GM18951 (cell line): ENCODE data around the gene ANKRD13B.

Experiments
- POLR2A ChIP-seq: IDR thresholded peaks from 4 replicates; pipeline ENCODE4 v1.6.1; 2011; ENCODE audit warnings: mild to moderate bottlenecking; ENCODE audit not compliant: insufficient read length, insufficient read depth; ENCODE audit errors: extremely low read depth
- in situ Hi-C: fragments of 300-500 bp; cut with MboI; formaldehyde crosslinking; loops from one replicate; pipeline ENCODE4 v1.12.0; 2022; ENCODE audit warnings: low sequenced_read_pairs, mixed read lengths, inconsistent platforms; ENCODE audit not compliant: unreplicated experiment

The ANKRD13B gene

GRCh38 chr17:29617125-29617480, 24.2 kb downstream of the ANKRD13B start:
- in situ Hi-C loops, result no loop called here
- TF ChIP-seq POLR2A, result peak; percentile 44

- TF ChIP-seq POLR2A, result peak; percentile 29
- in situ Hi-C loops, result no loop called here
Measured at GRCh38 chr17:29617481-29618271, 24.7 kb downstream of the ANKRD13B start.

DNA sequence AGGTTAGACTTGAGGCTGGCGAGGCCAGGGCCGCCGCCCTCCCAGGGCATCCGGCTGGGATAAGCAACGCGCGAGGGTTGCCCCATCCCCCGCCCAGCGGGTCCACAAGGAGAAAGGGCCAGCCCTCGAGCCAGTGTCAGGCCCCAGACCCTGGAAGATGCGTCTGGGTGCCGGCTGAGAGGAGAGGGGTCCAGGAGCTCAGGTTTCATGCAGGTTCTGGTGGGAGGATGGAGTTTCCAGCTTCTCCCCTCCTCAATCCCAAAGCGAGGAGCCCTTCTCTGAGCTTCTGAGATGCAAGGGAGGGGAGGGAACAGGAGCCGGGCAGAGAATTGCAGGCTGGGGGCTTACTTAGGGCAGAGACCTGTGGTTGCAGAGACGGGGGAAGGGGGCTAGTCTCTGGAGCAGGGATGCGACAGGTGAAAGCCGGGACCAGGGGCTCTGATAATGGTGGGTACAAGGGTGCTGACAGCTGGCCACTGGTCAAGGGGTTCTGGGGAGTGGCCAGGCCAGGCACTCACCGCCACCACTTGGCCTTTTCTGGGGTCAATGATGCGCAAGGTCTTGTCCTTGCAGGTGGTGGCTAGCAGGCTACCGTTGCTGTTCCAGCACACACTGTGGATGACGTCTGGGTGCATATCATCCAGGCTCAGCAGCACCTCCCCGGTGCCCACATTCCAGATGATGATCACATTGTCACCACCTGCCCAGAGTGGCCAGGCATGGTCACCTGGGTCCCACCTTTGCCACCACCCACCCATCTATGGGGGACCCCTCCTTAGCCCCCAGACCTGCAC, 25.5 kb downstream of the ANKRD13B start:
- TF ChIP-seq POLR2A, result no peak
- in situ Hi-C loops, result no loop called here

- no peak for TF ChIP-seq POLR2A
- in situ Hi-C loops, result no loop called here
Measured at GRCh38 chr17:29619251-29619650, 26.3 kb downstream of the ANKRD13B start.

GRCh38 chr17:29620271-29620670, 27.3 kb downstream of the ANKRD13B start:
- in situ Hi-C loops, result no loop called here
- no peak for TF ChIP-seq POLR2A

DNA sequence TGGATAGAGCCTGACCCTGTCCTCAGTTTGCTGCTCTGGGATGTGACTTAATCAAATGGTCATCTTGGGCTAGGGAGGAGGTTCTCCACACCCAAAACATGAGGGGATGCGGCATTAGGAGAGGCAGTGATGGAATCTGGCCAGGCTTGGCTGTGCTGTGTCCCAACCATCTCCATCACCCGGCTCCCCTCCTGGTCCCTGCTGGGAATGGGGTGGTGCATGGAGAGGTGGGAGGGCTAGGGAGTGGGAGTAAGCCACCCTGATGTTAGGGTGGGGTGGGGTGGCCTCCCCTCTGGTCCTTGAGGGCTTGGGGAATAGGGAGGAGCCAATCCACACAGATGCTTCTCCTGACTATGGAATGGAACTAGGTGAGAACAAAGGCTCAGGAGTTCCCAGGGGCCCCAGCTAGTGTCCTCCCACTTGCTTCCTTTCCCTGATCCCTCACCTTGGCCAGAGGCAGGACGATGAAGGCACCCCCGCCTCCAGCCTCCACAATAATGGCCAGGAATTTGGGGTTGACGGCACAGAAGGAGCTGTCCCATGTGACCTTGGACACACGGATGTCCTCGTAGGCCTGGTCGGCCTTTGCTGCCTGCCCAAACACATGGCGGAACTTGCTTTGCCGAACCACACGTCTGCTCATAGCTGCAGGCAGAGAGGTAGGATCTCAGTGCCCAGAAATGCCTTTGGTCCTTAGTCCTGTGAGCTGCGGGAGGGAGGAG, 28.0 kb downstream of the ANKRD13B start:
- in situ Hi-C loops, result no loop called here

GRCh38 chr17:29621751-29622194, 28.8 kb downstream of the ANKRD13B start:
- in situ Hi-C loops, result no loop called here
- TF ChIP-seq POLR2A, result no peak

More for the DNA sequence above, 28.0 kb downstream of the ANKRD13B start:
- no peak for TF ChIP-seq POLR2A

- TF ChIP-seq POLR2A, result peak; percentile 53
- in situ Hi-C loops, result no loop called here
Measured at GRCh38 chr17:29622337-29623282, 29.7 kb downstream of the ANKRD13B start, which contains the start of gene CORO6. Gene CORO6, minus strand, starts transcription at chr17:29622912. Its CDS starts 1,491 bp downstream, at chr17:29621421.

DNA sequence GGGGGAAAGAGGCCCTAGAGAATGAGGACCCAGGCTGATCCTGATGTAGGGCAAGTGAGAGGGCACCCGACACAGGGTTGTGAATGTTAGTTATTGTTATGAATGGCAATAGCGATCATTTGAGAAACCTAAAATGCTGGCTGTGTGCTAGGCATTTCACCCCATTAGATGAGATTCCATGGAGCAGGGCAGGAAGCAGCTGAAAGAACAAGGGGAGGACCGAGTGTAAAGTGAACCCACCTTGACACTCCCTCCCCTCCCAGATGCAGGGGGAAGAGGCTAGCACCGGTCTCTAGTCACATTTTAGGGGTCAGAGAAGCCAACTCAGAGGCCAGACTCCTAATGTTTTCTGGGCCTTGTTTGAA, 30.3 kb downstream of the ANKRD13B start:
- TF ChIP-seq POLR2A, result no peak
- in situ Hi-C loops, result no loop called here

GRCh38 chr17:29624586-29624985, 31.7 kb downstream of the ANKRD13B start:
- in situ Hi-C loops, result no loop called here
- TF ChIP-seq POLR2A, result no peak

- no peak for TF ChIP-seq POLR2A
- in situ Hi-C loops, result no loop called here
Measured at GRCh38 chr17:29625037-29625750, 32.3 kb downstream of the ANKRD13B start.

GRCh38 chr17:29627951-29628350, 35.0 kb downstream of the ANKRD13B start:
- in situ Hi-C loops, result no loop called here

More at GRCh38 chr17:29627951-29628350, 35.0 kb downstream of the ANKRD13B start:
- TF ChIP-seq POLR2A, result no peak
